ENCODE data around the gene CLCN3.
A peak's percentile ranks its signal among the peaks of the same experiment; 100 is the strongest.
"Not testable (repeated sequence)": the region's sequence is repeated elsewhere in the genome, so short reads cannot be mapped to it uniquely, and the experiment has no call there.

Gene CLCN3

DNA sequence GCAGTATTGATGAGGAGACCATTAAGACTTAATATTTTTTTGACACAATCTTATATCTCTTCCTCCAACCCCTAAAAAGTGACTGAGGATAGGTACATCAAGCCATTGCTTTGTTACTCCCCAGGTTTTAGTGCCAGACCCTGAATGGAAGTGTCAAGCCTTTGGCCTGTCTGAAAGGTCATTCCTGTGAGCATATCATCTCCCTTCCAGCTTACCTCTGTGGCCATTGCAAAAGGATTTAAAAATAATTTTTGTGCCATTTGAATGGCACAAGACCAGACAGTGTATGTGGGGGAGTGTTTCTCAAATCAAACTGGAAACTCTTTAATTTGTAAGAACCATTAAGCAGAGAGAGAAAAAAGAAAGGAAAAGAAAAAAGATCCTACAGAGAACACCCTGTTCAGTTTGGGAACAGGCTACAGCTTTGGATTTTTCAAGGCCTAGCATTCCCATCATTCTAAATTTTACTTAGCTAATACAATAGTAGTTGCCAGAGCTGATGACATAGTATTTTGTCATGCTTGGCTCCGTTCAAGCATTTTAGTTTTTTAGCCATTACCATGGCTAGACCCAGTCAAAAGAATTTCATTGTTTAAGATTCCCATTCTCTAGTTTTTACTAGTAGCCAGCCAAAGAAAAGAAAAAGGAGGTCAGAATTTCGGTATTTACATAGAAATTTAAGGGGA, 87.7 kb downstream of the CLCN3 start:
- no peak for DNase-seq (ENCODE audit: low read depth)

DNA sequence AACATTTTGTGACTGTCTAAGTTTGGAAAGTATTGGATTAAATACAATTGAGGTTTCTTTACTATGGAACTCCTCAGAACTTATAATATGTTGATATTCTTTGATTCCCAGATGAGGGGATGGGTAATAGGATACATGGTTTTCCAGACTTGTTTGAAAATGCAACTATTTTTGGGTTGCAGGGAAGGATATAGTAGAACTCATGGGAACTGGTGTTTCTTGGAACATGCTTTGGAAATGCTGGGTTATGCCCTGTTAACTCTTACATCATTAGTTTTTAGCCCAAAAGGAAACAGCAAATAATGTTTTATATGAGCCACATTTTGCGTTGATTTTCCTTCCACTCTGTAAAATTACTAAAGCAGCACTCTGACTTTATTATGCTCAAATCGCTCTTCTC, 95.4 kb downstream of the CLCN3 start:
- DNase-seq (ENCODE audit: low read depth) = no peak

DNA sequence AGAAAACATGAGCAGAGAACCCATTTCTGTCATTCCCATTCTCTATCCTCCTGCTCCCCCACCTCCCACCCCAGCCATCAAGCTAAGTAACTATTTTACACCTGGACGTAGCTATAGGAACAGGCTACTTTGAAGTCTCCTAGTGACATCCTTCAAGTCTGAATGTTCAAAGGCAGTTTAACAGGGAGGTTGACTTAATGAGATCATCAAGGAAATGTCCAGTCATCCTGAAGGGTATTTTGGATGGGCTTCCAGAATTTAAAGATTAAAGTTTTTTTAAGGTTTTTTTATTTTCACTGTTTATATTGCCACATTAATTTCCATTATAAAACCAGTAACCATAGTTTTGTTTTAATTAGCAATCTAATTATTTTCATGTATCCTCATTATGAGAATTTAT, 96.3 kb downstream of the CLCN3 start:
- DNase-seq (ENCODE audit: low read depth) = no peak

DNA sequence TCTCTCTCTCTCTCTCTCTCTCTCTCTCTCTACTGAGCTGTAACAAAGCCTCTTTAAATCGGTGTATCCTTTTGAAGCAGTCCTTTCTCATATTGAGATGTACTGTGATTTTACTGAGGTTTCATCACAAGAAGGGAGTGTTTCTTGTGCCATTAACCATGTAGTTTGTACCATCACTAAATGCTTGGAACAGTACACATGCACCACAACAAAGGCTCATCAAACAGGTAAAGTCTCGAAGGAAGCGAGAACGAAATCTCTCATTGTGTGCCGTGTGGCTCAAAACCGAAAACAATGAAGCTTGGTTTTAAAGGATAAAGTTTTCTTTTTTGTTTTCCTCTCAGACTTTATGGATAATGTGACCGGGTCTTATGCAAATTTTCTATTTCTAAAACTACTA, 100.2 kb downstream of the CLCN3 start:
- DNase-seq (ENCODE audit: low read depth) = no peak

DNA sequence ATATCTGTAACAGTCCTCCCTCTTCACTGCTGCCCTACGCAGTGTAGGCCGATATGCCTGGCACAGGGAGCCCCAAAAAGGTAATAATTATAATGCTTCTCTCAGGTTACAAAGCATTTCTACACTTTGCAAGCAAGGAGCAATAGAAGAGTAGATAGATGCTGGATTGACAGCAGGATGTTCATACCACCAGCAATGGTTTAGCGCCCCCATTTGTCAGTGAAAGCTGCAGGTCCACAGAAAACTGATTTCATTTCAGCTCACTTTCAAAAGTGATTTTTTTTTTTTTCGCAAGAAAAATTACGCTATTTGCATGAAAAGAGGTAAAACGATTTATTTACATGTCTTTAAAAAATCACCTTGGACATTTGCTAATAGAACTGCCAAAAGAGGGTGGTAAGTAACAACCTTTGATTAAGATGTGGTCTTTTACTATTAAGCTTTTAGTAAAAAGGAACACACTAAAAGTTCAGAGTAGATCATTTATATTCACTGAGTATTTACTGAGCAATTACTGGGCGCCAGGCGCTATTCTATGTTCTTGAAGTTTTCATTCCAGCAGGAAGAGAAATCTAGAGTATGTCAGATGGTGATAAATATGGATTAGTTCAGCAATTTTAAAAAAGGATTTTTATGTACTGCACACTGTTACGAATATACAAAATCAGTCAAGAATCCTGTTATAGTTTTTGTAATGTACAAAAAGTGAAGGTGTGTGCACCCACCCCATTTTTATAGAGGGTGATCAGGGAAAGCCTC, 103.0 kb downstream of the CLCN3 start:
- no peak for DNase-seq (ENCODE audit: low read depth)

DNA sequence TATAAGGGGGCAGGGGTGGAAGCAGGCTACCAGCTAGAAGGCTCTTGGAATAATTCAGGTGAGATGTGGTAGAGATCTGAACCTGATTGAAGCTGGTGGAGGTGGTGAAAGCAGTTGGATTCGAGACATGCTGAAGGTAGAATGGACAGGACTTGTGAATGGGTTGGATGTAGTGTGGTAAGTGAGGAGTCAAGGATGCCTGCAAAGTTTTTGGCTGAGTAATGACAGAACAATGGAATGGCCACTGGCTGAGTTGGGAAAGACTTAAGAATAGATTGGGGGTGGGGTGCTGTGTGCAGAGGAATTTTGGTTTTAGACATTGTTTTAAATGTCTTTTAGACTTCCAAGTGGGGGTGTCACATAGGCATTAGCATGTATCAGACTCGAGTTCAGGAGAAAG, 103.9 kb downstream of the CLCN3 start:
- no peak for DNase-seq (ENCODE audit: low read depth)

DNA sequence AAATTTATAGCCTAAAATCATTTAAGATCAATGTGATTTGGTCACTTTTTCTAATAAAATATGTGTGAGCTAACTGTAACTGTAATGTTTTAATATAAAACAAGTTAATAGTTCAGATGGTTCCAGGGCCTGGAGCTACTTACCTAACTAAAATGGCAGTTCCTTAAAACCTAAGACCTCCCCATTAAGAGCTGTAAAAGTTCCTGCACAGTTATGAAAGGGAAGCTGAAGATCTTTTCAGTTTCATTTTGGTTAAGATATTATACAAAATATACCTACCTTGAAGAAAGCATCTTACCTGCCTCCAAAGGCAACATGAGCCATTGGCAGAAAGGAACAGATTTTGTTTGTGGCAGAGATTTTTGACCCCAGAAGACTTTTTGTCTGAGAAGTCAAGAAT, 107.2 kb downstream of the CLCN3 start:
- no peak for DNase-seq (ENCODE audit: low read depth)

DNA sequence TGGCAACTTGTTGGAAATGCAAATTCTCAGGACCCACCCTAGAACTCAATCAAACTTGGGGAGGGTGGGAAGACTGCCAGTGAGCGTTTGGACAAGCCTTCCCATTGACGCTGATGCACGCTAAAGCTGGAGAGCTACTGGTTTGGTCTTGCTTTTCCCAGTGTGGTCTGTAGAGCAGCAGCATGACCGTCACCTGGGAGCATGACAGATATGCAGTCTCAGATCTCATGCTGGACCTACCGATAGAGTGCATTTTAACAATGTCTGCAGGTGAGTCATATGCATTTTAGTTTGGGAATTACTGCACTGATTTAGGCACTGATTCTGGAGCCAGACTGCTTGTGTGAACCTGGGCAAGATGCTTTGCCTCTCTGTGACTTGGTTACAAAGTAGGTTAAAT, 110.2 kb downstream of the CLCN3 start:
- no peak for DNase-seq (ENCODE audit: low read depth)

DNA sequence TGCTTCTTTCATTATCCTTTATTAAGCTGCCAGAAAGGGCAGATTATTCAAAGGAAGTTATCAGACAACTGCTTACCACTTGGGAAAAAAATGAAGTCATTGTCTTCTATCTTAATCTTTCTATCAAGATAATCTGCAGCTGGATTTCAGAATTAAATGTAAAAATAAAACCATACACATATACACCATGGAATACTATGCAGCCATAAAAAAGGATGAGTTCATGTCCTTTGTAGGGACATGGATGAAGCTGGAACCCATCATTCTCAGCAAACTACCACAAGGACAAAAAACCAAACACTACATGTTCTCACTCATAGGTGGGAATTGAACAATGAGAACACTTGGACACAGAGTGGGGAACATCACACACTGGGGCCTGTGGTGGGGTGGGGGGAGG, 118.2 kb downstream of the CLCN3 start:
- not testable (repeated sequence) for DNase-seq (ENCODE audit: low read depth)

DNA sequence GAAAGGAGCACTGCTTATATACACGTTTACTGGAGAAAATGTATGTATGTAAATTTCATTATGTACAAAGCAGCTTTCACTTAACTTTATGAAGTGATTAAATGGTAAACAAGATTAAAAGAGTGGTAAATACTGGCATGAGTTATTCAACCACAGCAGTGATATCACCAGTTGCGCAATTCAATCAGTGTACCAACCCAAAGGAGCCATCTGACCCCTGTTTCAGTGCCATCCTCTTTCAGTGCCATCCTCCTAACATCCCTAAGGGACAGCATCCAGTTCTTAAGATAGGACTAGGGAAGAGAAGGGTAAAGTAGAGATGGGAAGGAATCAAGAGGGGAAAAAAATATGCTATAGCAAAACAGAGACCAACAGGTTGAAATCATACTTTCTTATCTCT, 121.2 kb downstream of the CLCN3 start:
- no peak for DNase-seq (ENCODE audit: low read depth)

DNA sequence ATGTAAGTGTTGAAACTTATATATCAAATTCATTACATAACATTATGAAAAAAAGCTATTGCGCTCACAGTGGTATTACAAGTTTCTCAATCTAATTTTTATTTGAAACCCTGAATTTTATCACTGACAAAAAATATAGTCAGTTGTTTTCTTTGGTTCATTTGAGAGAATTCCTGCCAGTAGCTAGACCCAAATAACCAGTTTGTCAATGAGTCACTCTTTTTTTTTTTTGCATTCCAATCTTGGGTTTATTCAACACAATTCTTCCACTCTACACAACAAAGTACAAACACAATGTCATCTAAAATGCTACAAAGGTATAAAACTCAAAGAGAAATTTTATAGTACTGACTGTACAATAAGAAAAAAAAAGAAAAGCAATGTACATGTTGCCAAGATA, 124.2 kb downstream of the CLCN3 start:
- DNase-seq (ENCODE audit: low read depth) = no peak

DNA sequence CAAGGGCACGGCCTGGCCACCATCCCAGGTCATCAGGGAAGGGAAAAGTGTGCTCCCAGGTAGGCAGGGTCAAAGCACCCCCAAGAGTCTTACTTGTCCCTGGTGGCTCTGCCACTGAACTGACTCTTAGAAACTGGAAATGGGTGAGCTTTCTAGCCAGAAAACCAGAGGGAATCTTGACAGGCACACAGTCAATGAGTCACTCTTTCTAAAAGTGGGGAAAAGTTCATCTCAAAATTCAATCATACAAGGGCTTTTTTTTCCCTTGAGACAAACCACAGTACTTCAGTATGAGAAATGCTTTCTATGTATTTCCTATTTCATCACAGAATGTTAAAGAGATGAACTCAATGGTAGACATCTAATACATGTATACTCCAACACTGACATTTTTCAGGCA, 124.9 kb downstream of the CLCN3 start:
- no peak for DNase-seq (ENCODE audit: low read depth)

DNA sequence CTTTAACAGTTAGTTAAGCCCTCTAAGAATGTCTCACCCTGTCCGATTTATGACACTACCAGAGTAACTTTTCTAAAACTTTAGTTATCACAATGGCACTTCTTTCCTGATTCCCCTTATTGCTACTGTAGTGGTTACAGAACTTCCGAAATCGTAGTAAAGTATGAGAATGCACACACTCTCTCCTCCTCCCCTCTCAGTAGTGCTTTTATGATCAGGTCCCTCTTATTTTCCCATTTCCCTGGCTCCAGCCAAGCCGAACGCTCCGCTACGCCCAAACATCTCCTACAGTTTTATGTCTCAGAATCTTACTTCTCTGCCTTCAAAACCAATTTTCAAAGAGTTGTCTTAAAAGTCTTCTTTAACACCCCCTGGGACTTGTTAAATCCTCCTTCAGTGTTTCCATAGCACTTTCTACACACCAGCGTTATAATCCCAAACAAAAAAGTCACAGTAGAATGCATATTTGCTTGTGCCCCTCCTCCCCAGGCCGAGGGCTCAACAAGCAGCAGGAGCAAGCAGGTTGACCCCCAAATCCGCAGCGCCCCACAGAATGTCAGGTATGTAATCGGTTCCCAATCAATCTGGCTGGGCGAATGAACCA, 136.7 kb downstream of the CLCN3 start:
- no peak for DNase-seq (ENCODE audit: low read depth)

DNA sequence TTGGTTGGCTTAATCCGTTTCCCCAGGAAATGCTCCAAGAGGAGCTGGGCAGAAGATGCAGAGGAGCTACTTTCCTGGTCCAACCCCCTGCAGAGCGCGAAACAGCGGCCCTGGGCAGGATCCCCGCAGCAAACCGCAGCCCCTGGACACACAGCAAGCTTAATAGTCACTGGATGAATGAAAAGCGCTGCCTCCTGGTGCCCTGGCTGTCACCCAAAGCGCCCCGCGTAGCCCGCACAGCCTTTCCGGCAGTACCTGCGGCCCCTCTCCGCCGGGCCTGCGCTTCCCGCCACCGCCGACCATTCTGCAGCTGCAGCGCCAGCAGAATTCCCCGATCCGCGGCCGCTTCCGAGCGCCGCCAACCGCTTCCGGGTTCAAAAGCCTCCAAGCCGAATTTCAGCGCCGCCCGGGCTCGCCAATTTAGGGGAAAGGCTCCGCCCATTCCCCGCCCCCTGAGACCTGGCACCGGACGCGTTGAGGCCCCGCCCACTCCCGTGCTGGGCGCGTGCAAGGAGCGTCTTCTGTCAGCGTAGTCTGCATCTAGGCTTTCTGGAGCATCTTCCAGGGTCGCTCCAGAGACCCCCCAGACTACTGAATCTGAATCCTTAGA, 137.3 kb downstream of the CLCN3 start, which contains the start of gene HPF1:
Gene HPF1, minus strand, starts transcription at position 370 of the 610 bp plus-strand sequence. Its CDS starts 67 bp downstream, at position 303.
- peak; percentile 94 for DNase-seq (ENCODE audit: low read depth)

DNA sequence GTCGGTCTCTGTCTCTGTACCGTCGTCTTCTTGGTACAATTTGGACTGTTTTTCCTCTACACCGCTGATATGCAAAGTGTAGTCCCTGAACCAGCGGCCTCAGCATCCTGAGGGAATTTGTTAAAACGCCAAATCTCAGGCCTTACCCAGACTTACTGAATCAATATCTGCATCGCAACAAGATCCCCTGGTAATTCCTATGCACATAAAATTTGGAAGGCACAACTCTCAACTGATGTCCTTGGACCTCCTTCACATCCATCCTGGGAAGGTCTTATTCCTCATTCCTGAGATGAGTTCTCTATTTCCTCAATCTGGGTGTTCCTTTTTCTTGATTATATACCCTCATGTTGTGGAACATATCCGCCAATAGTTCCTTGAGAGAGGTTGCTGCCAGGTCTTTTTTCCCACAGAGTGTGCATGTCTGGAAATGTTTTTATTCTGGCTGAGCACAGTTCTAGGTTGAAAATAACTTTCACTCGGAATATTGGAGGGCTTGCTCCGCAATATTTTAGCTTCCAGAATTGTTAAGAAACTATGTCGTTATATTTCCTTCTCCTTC, 138.1 kb downstream of the CLCN3 start:
- DNase-seq (ENCODE audit: low read depth) = no peak

DNA sequence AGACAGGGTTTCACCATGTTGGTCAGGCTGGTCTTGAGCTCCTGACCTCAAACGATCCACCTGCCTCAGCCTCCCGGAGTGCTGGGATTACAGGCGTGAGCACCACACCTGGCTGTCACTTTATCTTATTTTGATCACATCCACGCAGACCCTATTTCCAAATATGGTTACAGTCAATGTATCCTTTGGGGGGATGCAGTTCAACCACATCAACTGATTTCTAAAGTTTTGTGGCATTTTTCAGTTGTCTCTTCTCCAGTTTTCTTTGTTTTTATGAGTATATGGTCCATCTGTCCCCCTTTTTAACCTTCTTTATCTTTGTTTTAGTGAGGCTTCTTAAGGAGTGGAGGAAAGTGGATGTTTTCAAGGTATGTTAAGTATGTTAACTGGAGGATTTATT, 141.5 kb downstream of the CLCN3 start:
- DNase-seq (ENCODE audit: low read depth) = no peak

DNA sequence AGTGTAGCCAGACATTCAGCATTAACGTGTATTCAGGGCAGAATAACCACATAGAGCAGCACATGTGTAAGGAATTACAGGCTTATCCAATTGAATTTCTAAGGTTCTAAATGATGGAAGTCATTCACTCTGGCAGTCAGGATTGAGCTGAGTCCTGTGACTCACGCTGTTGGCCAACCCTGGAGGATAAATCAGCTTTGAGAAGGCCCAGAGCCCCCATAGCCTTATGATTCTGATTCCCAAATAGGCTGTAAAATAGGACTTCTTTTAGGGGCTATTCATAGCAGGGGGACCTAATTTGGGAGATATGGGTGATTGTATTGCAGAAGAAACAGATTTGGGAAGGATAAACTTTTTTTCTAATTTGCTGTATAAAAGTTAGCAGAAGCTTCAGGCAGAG, 145.5 kb downstream of the CLCN3 start:
- no peak for DNase-seq (ENCODE audit: low read depth)

DNA sequence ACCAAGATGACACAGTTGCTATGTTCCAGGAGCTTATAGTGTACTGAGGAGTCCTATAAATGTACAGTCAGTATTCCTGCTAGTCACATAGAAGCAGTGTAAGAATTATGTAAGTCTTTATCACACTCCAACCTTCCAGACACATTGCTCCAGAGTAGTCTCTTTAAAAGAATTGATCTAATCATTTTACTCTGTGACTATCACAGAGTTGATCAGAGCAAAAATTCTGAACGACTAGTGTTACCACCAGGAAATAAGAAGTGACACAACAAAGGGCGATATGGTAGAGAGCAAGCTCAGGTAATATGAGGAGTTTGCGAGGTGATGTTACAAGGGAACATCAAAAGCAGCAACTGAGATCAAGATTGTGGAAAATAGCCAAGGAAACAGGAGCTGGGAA, 146.4 kb downstream of the CLCN3 start:
- no peak for DNase-seq (ENCODE audit: low read depth)

DNA sequence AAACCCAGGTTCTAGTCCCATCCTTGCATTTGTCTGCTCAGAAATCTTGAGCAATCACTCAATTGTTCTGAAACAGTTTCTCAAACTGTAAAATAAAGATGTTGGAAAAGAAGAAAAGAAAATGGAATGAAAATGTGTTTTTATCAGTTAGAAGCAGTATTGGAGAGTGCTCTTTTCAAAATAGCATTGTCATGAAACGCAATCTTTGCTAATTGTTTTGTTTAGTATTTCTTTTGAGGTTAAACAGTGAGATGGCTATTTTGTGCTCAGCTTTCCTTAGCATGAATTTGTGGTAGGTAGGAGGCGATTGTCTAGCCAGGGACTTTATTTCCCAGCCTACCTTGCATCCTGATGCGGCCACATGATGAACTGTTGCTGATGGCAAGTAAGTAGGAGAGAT, 148.0 kb downstream of the CLCN3 start:
- DNase-seq (ENCODE audit: low read depth) = no peak

DNA sequence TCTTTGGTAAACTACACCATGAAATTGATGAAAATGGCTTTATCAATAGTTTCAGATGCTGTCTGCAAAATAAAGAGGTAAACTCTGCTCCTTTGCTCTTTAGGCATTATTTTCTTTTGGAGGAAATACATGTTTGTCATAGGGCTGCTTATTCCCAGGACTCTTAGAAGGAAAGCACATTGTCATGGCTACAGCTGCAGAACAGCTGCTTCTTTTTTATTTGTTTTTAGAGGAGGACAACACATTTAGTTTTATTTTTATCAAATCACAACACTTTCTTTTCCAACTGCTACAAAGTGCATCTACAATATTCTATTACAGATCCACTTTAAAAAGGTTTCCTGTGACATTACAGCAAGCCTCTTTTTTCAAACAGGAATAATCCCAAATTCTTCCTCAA, 150.0 kb downstream of the CLCN3 start:
- DNase-seq (ENCODE audit: low read depth) = no peak

DNA sequence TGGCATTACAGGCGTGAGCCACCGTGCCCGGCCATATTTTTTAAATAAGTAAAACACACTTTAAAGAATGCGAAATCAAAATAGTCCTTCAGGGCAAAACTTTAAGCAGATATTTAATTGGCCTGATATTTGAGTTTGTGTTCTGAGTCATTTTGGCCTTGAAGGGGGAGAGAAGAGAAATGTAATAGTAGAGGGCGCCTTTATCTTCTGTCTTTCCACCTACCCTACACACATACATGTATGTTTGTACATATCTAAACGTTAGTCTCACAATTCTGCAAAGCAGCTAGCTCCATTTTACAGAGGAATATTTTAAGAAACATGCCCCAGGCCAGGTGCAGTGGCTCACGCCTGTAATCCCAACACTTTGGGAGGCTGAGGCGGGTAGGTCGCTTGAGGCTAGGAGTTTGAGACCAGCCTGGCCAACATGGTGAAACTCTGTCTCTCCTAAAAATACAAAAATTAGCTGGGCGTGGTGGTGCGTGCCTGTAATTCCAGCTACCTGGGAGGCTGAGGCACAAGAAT, 151.2 kb downstream of the CLCN3 start:
- DNase-seq (ENCODE audit: low read depth) = not testable (repeated sequence)

Data from activated T-cell treated with anti-CD3 and anti-CD28 coated beads for 48 hours (primary cell).